SIG-M5 treated with dmso at 0.1 percent for 504 hours (cell line): ENCODE measurements around the gene NKX3-2.
A peak's percentile ranks its signal among the peaks of the same experiment; 100 is the strongest.

Experiments
- DNase-seq: peaks from one replicate; lab custom pipeline; 2025; ENCODE audit not compliant: unreplicated experiment; lab: John Stamatoyannopoulos, UW

Gene NKX3-2

GRCh38 chr4:13546142-13546940 lies 2.0 kb upstream of the NKX3-2 start:
- no peak for DNase-seq

- DNase-seq: no peak
Measured at GRCh38 chr4:13545394-13545808, 1.1 kb upstream of the NKX3-2 start.

- peak; percentile 80 for DNase-seq
Measured at GRCh38 chr4:13544606-13545393, 492 bp upstream of the NKX3-2 start.

DNA sequence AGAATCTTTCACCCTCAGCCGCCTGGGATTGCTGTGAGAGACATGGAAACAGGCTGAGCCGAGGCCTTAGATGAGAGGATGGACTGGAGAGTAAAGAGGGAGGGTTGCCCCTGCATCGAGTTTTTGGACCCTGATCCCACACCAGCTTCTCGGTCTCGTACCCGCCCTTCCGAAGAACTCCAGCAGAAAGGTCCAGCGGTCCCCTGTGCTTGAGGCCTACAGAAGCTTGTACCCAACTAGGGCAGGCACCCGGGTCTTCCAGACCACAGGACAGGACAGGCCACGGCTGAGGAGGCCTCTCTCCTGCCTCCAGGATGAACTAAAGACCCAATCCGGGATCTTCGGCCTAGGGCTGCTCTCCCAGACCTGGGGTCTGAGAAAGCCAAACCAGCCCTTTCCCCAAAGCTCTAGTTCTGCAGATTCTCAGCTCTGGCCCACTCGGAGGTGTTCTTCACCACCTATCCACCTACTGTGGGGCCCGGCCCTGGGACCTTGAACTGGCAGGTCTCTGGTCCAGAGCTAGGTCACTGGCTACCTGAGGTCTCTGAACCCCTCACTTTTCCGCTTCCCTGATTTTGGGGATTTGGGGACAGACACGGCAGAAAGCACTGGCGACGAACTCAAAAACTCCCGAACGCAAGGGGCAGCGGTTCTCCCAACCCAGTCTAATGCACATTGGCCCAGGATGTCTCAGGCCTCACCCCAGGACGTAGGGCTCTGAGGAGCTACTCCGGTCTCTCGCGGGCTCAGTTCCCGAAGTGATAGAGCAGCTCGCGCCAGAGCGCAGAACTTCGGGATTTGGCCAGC lies 1.1 kb downstream of the NKX3-2 start:
- no peak for DNase-seq

GRCh38 chr4:13542577-13543031 lies 1.7 kb downstream of the NKX3-2 start:
- no peak for DNase-seq

GRCh38 chr4:13541720-13542576 lies 2.4 kb downstream of the NKX3-2 start:
- no peak for DNase-seq

DNA sequence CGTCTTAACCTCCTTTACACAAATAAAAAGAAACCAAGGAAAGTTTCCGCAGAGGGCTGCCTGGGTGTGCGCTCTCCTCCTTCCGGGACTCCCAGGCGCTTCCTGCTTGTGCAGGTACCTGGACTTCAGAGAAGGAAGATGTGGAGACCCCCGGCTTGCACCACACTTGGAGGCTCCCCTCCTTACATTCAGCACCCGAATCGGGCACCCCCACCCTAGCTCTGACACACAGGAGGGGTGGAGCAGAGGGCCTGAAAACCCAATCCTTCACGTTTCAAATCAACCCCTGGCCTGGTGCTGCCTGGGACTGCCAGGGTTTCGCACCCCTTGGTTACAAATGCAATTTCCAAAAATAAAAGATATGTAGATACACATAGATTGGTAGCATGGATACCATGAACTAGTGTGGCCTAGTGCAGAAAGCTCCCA lies 3.1 kb downstream of the NKX3-2 start:
- DNase-seq: no peak

DNA sequence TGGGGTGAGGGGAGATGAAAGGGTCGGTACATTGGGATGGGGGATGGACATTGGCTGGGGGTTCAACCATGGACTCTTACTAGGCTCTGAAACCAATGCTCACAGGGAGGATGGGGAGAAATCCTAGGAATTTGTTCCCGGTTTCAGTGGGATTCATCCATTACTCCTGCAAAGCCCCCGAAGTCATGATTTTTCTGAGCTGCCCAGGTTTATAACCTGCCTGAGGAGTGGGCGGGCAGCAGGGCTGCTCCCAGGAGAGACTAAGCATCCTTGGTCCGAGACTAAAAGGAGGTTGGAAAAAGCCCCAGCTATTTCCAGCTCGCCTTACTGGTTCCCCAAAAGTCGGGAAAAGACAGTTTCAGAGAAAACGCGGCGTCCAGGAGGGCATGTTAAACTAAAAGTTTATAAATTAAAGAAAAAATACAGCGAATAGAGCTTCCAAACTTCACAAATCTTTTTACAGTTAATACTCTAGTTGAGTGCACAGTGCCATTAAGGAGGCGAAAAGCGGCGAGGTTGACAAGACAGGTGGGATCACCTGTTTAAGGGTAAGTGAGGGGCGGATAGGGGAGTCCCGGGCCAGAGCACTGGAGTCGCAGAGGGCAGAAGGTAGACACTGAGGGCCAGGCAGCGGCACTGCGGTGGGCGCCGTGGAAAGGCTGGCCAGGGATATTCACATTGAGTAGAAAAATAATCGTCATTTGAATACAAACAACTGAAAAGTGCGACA lies 3.7 kb downstream of the NKX3-2 start:
- DNase-seq: no peak

- no peak for DNase-seq
Measured at GRCh38 chr4:13539619-13540445, 4.5 kb downstream of the NKX3-2 start.

DNA sequence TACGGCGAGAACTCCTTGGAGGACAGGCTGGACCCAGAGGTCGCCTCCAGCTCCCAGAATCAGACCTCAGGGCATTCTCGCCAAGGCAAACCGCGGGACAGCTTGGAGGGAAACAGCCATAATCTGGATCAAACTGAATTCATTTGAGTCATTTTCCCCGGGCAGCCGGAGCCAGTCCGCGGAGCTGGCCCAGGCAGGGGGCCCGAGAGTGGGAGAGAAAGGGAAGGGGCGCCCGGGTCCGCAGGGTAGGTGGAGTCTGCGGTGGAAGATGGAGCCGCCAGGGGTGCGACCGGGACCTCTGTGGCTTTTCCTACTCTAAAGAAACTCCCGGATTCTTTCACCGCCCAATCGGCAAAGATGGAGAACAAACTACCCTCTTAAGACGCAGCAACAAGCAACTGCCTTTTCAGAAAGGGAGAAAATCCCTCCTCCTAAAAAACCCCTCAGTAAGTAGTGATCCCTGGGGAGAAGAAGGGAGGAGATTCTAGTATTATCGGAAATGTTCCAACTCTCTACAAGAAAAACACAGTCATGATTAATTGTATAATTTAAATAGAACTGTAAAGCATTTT lies 5.2 kb downstream of the NKX3-2 start:
- DNase-seq: no peak

DNA sequence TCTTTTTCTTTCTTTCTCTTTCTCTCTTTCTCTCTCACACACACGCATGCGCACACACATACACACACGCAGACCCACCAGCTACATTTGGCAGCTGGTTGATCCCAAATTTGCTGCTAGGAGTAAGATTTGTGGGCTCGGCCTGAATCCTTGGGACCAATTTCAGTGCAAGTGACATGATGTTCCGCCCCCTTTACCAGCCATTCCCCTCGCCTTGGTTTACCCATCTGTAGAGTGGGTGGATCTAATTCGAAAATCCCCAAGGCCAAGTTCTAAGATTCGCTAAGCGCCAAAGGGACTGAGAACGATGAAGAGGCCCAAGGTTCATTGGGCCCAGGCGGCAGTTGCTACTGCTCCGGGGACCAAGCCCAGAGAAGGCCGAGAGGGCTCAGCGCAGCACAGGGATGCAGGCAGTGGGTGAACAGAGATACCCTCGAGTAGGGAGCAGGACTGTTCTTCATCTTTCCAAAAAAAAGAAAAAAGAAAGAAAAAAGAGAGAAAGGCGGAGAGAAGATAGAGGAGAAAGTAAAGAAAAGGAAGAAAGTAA lies 5.8 kb downstream of the NKX3-2 start:
- DNase-seq: no peak

- no peak for DNase-seq
Measured at GRCh38 chr4:13537832-13538177, 6.5 kb downstream of the NKX3-2 start.

DNA sequence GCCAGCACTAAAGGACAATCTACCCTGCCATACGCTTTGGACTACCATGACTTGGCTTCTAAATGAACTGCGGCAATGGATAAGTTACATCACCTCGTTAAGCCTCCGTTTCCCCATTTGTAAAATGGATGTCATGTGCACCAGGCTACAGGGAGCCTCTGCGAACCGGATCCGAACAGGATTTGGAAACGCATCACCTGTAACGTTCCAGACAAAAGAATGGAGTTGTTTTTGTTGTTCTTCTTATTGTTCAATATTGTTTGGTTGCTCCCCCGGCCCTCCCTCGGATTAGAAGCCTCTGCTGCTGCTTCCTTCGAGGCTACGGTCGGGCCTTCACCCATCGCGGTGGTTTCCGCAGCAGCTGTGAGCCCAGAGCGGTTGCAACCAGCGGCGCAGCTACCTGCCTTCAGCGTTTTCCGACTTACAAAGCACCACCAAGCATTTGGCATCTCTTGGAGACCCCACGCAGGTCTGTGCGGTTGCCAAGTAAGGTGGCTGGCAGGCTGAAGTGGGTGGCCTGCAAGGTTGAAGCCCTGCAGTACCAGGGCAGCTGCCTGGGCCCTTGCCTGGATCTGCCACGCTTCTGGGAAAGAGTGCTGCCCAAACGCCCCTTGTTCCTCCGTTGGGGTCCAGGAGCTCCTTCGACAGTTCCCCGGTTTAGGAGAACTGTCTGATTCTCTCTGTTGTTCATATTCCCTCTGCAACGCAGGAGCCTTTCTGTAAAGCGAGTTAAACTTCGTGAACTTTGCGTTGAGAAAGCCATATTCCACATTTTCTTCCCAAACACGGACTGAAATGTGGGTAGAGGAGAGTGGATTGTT lies 7.1 kb downstream of the NKX3-2 start:
- DNase-seq: no peak

GRCh38 chr4:13536607-13537006 lies 7.7 kb downstream of the NKX3-2 start:
- DNase-seq: no peak

DNA sequence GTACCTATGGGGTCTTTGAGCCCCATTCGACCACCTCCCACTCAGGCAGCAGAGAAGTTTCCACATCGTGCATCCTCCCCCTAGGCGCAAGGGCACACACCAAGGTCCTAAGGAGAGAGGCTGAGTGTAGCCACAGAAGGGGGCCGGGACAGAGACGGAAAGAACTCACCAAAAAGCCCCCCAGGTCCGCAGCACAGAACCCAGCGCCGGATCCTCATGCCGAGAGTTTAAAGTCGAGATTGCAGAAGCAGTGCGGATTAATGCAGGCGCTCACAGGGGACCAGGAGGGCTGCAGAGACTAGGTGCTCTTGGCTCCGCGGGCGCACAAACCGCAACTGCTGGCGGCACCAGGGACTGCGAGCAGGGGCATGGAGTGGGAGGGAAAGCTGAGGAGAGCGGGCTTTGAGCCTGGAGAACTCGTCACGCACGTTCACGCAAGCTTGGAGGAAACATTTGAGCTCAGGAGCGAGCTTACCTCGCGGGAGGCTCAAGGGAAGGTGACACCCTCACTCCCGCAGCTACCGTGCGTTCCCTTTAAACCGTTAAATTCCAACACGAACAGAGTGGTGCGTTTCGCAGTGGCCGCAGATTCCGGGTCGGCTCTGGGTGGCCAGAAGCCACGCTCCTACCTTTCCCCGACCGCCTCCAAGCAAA lies 8.5 kb downstream of the NKX3-2 start:
- DNase-seq: no peak

DNA sequence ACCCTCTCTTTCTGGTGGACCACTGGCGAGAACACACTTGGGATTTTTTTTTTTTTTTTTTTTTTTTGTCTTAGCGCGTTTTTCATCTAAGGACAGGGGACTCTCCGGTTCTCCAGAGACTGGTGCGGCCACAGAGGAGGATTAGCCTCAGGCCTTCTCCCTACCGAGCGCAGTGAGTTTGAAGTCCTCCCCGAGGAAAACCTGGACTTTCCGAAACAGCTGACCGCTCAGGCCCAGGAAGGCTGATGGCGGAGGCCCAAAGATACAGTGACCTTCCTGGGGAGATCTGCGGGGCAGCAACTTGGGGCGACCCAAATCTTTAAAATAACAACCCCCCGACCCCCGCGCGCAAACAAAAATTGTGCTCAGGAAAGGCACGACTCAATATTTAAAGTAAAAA lies 9.2 kb downstream of the NKX3-2 start:
- no peak for DNase-seq
